Measurements from ENCODE around the gene ZNF407. TPM values are rescaled to one million over a fixed set of nuclear protein-coding genes. Genes with fewer than 3 reads are reported as not detected.

ZNF407 gene
- polyA plus RNA-seq, 1 experiment, result 2.8 TPM

DNA sequence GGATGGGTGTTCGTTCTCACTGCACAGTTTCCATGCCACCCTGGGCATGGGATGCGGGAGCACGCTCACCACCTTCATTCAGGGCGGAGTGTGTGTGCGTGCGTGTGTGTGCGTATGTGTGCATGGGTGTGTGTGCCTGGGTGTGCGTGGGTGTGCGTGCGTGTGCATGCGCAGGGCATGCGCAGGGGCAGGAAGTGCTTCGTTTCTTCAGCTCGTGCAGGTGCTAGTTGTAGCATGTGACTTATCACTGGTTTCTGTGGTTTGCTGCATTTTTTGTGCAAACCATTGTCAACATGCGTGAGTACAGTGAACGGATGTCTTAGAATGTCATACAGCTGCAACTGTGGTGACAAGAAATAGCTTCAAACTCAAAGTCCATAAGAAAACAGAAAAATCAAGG lies 431.8 kb downstream of the ZNF407 start:
- no peaks in the 10 kb centered on the region for H3K36me3 ChIP-seq (ENCODE audit: control insufficient read depth, insufficient read depth, low read length)
- H3K27me3 ChIP-seq (ENCODE audit: control insufficient read depth, insufficient read depth, low read length), result no peaks in the 10 kb centered on the region
- H3K4me3 ChIP-seq (ENCODE audit: low read depth, low read length), result no peak overlapping the region
- ChIA-PET POLR2A (no interaction called here), CTCF (interaction anchor here (0.7 to 2.8 kb wide), 3 partner anchors 11 to 13 kb away, joined by 3 to 10 read pairs (median 3); no protein-coding TSS in a partner anchor)
- TF ChIP-seq CTCF (IDR thresholded peaks at IDR 0.05; ENCODE audit: insufficient read depth, low read depth, low read length), result no peak
- no peak for DNase-seq (ENCODE audit: low read depth)

- no peaks in the 10 kb centered on the region for H3K36me3 ChIP-seq (ENCODE audit: control insufficient read depth, insufficient read depth, low read length)
- TF ChIP-seq CTCF (IDR thresholded peaks at IDR 0.05; ENCODE audit: insufficient read depth, low read depth, low read length), result no peak
- POLR2A ChIA-PET, result no interaction called here
- no peaks in the 10 kb centered on the region for H3K27me3 ChIP-seq (ENCODE audit: control insufficient read depth, insufficient read depth, low read length)
- DNase-seq (ENCODE audit: low read depth), result no peak
- no peak overlapping the region for H3K4me3 ChIP-seq (ENCODE audit: low read depth, low read length)
- CTCF ChIA-PET, result interaction anchor here (0.9 to 1.1 kb wide), 2 partner anchors 9 to 16 kb away, joined by 3 to 11 read pairs; no protein-coding TSS in a partner anchor
These were observed 434.1 kb downstream of the ZNF407 start for GRCh38 chr18:75031717-75032317.

- CTCF ChIA-PET, result no interaction called here
- Histone ChIP-seq H3K4me3 (ENCODE audit: low read depth, low read length) (no peak overlapping the region), H3K36me3 (ENCODE audit: control insufficient read depth, insufficient read depth, low read length) (no peaks in the 10 kb centered on the region), H3K27me3 (ENCODE audit: control insufficient read depth, insufficient read depth, low read length) (no peaks in the 10 kb centered on the region)
- no peak for DNase-seq (ENCODE audit: low read depth)
- POLR2A ChIA-PET, result no interaction called here
- TF ChIP-seq CTCF (IDR thresholded peaks at IDR 0.05; ENCODE audit: insufficient read depth, low read depth, low read length), result no peak
These were observed 435.8 kb downstream of the ZNF407 start for GRCh38 chr18:75033516-75033915.

DNA sequence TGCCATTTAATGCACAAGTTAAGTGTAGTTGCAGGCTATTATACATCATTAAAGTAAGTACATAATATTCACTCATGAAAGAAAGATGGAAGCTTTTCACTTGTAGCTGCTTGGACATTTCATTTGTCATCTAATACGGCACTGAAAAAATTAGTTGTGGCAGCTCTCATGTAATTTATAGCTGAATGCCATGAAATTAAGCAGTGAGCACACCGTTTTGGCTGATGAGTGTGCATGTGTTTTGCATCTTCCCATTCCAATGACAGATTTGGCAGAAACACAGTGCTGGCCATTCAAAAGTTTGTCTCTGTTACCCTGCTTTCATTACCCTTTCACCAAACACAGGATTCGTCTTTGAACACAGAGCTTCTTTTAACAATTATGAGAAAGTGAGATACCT lies 437.3 kb downstream of the ZNF407 start:
- POLR2A ChIA-PET, result no interaction called here
- no peak for DNase-seq (ENCODE audit: low read depth)
- CTCF ChIA-PET, result no interaction called here
- Histone ChIP-seq H3K36me3 (ENCODE audit: control insufficient read depth, insufficient read depth, low read length) (no peaks in the 10 kb centered on the region), H3K27me3 (ENCODE audit: control insufficient read depth, insufficient read depth, low read length) (no peaks in the 10 kb centered on the region), H3K4me3 (ENCODE audit: low read depth, low read length) (no peak overlapping the region)
- TF ChIP-seq CTCF (IDR thresholded peaks at IDR 0.05; ENCODE audit: insufficient read depth, low read depth, low read length), result no peak

DNA sequence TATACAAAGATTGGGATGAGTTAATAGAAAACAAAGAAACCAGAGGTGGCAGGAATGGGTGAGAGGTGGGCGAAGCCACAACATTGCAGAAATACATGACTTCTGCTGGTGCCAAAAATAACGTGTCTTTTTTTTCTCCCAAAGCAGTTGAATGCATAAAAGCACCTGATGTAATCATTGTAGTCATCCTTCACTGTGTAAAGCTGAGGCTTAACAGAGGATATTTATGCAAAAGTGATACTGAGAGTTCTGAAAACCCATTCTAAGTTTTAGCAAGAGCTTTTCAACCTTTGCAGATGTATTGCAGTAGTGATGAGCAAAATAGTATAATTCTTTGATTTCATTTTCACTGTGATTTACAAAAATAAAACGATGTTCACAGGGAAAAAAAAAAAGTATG lies 438.3 kb downstream of the ZNF407 start:
- H3K27me3 ChIP-seq (ENCODE audit: control insufficient read depth, insufficient read depth, low read length), result no peaks in the 10 kb centered on the region
- H3K4me3 ChIP-seq (ENCODE audit: low read depth, low read length), result no peak overlapping the region
- no peaks in the 10 kb centered on the region for H3K36me3 ChIP-seq (ENCODE audit: control insufficient read depth, insufficient read depth, low read length)
- ChIA-PET CTCF (no interaction called here), POLR2A (no interaction called here)
- TF ChIP-seq CTCF (IDR thresholded peaks at IDR 0.05; ENCODE audit: insufficient read depth, low read depth, low read length), result no peak
- DNase-seq (ENCODE audit: low read depth), result no peak
